ENCODE measurements around the gene GAGE10.
"Not testable (repeated sequence)": the region's sequence is repeated elsewhere in the genome, so short reads cannot be mapped to it uniquely, and the experiment has no call there.

Gene GAGE10

DNA sequence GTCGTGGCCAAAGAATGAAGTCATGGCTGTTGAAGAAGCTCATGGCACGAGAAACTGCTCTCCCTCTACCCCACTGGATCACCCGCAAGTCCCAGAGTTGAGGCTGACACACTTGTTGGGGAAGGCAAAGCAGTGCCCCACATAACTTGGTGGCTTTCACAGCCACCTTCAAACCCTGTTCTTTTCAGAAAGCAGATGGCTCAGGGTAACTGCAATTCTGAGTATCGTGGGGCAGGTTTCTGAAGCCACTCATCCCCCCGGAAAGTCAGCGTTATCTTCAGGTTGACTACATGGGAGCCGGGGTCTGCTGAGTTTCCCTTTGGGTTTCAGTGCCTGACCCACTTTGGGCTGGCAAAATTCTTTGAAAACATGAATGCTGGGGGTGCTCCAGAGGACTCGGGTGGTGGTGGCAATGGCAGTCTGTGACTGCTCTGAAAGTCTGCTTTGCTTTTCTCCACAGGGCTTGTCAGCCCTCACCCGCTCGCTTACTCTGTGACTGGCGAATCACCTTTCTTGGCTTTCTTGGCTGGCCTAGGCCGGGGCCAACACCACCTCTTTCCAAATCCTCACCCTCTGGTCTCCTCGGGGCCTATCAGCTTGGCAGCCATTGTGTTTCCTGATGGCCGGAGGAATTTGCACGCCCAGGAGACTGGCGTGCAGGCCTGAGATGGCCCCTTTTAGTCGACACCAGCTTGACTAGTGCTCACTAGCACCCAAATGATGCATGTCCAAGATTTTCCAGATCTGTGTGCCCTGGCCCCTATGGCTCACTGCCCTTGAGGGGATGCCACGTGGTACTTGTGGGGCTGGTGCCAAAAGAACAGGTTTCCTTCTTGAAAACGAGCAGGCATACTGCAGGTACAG is 26.5 kb upstream of the GAGE10 start:
- DNase-seq, result no peak

DNA sequence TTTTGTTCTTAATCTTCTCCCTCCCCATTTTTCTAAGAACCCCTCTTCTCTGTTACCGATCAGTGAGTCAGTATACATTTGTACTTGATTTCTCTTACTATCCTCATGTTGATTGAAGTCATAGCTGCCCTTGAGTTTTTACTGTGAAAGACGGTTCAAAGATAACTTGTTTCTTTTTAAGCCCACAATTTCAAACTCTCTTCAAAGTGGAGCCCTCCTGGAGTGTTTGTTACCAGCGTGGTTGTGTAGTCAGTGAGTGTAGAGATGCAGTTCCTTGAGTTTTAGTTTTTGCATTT is 26.0 kb upstream of the GAGE10 start:
- no peak for DNase-seq

DNA sequence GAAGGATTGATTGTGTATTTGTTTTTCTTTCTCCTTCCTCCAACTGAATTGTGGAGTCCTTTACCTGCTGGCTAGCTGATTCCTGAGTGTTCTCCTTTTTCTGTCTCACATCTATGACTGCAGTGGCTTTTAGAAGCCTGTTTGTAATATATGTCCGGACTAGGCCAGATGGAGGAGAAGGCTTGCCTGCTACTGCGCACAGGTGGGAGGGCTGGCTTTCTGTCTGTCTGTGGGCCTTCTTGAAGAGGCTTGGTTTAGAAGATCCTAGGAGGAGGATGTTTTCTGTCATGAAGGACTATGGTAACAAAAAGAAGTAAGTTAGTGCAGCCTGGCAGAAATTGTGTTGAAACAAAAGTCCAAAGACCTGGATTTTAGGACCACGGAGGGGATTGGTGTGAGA is 25.4 kb upstream of the GAGE10 start:
- no peak for DNase-seq

DNA sequence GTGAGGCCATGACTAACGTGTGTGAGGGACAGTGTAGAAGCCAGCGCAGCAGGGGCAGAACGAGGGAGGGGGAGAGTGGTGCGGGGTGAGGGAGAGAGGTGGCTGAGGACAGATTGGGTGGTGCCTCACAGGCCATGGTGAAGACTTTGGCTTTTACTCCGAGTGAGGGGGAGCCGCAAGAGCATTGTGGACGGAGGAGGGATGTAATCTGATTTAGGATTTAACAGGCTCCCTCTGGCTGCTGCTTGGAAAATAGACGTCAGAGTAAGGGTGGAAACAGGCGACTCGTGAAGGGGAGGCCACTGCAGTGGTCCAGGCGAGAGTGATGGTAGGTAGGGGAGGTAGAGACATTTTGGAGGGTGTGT is 20.8 kb upstream of the GAGE10 start:
- no peak for DNase-seq

DNA sequence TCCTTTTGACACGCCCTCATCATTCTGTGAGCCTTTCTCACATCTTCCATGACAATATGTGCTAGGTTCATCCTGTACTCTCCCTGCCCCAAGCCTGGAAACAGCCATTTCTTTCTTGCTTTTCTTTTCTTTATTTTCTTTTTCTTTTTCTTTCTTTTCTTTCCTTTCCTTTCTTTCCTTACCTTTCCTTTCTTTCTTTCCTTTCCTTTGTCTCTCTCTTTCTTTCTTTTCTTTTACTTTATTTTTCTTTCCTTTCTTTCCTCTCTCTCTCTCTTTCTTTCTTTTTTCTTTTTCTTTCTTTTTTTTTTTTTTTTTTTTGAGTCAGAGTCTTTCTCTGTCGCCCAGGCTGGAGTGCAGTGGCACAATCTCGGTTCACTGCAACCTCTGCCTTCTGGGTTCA is 19.2 kb upstream of the GAGE10 start:
- no peak for DNase-seq

DNA sequence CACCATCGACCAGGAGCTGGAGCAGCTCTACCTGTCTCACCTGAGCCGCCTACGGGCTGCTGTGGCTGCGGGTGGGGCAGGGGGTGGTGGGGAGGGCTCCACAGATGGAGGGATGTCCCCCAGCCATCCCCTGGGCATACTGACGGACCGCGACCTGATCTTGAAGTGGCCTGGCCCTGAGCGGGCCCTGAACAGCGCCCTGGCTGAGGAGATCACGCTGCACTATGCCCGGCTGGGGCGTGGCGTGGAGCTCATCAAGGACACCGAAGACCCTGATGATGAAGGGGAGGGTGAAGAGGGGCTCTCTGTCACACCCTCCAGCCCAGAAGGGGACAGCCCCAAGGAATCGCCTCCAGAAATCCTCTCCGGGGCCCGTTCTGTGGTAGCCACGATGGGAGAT is 17.3 kb upstream of the GAGE10 start:
- DNase-seq, result no peak

DNA sequence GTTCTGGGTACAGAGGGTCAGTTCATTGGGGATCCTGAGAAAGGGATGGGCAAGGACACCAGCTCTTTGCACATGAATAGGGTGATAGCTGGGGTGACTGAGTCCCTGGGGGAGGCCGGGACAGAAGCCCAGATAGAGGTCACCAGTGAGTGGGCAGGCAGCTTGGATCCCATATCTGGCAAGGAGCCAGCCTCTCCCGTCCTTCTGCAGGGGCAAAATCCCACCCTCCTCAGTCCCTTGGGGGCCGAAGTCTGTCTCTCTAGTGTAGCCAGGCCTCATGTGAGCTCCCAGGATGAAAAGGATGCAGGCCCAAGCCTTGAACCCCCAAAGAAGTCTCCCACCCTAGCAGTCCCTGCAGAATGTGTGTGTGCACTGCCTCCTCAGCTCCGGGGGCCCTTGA is 16.9 kb upstream of the GAGE10 start:
- no peak for DNase-seq

DNA sequence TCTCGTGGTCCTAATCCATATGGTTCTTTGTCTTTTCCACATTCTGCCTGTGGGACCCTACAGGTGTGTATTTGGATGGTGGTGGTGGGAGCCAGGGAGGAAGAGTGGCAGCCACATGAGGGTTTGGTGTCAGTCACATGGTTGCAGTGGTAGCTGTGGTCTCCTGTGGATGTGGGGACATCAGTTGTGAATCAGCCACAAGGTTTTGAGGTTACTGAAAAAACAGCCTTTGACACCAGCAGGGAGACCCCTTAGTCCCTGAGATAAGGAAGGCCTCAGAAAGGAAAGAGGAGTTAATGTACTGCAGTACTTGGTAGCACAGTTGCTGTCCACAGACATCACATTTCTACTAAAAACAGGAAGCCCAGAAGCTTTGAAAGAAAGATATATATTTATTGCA is 15.8 kb upstream of the GAGE10 start:
- DNase-seq, result no peak

DNA sequence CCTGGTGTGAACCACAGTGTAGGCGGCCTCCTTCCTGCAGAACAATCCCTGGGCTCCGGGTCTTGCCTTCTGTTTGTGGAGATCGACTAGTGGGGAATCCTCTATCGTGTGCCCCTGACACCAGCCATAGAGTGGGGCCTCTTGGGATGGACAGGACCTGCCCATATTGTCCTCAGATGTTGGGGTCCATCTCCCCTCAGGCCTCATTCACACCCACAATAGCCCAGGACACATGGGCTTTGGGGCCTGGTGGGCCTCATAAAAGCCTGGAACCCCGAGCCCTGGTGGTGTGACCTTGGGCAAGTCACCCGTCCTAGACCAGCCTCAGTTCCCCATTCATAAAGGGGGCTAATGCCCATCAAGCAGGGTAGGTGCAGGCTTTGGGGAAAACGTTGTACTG is 13.2 kb upstream of the GAGE10 start:
- DNase-seq, result no peak

DNA sequence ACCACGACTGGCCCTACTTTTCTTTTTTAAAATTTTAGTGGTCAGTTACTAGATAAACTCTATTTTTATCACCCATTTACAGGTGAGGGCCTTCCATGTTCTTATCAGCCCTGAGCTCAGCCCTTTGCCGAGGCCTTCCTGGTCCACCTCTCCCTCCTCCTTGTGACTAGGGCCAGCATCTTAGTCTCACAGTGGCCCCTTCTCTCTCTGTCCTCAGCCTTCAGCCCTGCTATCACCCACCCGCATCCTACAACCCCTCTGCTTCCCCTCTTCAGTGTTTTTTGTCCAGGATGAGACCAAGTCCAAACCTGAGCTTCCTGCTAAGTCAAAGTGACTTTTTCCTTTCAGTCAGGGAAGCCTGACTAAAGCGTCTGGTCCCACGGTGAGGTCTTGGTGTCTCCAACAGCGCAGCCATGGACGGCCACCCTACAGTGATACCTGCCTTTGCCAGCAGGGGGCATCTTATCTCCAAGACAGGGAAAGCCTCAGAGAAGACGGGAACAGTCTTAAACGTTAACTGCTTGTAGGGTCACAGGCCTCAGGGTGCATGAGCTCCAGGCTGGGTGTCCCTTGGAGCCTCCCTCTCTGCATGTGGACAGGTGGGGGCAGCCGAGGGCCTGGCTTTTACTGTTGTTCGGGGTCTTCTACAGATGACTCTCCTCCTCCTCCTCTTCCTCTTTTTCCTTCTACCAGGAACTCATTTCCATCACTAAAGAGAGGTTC is 11.7 kb upstream of the GAGE10 start:
- DNase-seq, result no peak

DNA sequence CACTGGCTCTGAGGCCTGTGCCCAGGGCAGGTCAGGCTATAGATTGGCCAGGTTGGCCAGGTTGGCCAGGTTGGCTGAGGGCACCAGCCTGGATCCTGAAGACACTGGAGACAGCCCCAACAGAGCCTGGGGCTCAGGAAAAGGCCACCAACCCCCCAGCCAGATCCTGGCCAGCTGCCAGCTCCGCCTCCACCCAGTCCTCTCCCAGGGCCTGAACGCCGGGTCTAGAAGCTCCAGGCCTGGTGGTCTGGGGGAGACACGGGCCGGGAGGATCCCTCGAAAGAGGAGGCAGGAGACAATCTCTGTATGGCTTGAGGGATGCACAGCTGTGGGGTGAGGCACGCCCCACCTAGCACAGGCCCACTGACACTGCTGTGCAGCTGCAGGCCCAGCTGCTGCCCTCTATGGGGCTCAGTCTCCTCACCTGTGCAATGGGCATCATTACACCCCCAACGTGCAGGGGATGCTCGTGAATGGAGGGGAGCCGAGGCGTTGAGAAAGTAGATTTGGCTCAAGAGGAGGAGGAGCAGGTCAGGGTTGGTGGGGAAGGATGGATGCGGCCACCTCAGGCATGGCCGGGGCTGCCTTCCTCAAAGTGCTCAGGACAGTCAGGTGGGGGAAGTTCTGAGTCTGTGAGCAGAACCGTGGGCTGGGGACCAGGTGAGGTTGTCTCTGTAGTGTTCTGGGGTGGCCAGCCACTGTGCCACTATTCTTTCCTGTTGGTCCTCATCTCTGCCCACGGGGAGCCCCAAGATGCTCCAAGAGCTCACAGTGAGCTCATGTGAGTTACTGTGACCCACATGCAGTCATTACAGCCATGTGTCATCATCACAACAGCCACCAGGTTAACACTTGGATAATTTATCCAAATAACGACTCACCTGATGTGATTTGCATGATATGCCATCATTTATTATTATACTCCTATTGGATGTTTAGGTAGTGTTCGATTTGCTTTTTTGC is 10.8 kb upstream of the GAGE10 start:
- DNase-seq, result no peak

DNA sequence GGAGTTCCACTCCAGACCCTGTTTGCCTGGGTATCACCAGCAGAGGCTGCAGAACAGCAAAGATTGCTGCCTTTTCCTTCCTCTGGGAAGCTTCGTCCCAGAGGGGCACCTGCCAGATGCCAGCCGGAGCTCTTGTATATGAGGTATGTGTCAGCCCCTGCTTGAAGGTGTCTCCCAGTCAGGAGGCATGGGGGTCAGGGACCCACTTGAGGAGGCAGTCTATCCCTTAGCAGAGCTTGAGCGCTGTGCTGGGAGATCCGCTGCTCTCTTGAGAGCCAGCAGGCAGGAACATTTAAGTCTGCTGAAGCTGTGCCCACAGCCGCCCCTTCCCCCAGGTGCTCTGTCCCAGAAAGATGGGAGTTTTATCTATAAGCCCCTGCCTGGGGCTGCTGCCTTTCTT is 4.2 kb upstream of the GAGE10 start:
- DNase-seq, result not testable (repeated sequence)

DNA sequence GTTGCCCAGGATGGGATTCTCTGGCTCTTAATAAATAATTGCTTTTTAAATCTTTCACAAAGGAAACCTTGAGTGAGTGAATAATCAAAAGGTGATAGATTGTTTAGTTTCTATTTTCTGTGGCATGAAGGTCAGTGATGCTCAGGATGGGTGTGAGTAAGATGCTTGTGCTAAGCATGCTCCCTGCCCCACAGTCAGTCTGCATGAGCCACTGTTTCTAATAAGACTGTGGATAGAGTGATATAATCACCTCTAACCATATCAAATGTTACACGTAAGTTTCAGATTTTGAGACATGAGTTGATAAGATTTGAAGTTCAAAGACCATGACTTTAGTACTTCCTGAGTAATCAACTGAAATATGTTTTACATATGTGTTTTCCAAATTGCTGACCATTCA is 2.7 kb upstream of the GAGE10 start:
- DNase-seq, result no peak

DNA sequence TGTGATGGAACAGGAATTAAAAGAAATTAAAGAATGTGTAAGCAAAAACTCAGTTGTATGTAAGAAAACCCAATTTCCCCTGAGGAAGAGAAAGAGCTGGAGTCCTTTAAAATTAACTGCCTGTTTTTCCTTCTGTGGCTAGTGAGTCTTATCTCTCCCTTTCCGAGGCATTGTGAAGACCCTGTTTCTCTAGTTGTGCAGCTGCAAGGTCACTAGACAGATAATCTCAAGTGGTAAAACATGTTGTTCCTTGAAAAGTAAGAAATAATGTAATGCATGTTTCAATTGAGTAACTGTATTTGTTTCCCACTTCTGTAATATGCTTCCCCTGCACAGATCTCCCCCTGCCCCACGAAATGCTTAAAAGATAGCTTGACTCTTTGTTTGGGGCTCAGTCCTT is 4.3 kb downstream of the GAGE10 start:
- DNase-seq, result not testable (repeated sequence)

DNA sequence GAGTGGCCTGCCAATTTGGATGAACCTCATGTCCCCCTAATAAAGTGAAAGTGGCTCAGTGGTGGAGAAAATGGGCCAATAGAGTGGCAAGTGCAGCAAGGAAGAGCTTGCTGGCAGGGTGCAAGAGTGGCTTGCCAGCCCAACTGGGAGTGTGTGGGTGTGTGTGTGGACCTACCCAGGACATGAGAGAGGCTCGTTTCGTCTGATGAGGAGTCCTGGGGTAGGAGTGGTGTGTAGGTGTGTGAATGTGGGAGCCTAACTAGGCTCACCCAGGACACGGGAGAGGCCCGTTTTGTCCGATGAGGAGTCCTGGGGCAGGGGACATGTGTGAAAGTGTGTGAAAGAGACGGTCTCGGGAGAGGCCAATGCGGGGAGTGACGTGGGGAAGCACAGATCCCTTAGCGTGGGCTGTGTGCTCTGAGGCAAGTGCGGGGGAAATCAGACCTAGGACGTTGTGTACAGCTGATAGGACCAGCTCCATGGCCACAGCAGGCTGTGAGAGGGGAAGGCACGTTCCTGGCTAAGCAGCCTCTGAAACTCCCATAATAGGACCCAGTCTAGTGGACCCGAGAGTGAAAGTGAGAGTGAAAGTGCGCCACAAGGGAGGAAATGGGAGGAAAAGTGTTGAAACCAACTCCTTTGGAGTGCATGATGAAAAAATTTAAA is 5.3 kb downstream of the GAGE10 start:
- DNase-seq, result no peak

DNA sequence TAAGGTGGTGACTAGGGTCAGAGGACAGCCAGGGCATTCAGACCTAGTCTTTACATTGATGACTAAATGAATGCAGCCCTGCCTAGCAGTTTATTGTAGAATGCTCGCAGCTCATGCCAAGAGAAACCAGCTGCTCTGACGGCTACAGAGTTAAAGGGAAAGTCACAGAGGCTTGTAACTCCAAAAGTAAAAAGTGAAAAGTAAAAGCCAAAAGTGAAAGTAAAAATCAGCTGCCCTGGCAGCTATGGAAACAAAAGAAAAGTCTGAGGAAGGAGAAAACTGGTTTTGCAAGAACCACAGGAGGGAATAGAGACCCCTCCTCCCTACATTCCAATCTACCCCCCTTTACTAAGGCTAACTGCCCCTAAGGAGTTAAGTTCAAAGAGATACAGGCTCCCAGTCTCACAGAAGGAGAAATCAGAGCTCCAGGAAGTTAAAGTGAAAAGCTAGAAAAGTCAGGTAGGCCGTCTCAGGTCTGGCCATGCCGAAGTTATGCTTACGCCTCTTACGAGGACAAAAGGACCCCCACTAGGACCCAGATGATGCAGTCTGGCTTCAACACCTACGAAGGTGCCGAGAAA is 6.0 kb downstream of the GAGE10 start:
- no peak for DNase-seq

DNA sequence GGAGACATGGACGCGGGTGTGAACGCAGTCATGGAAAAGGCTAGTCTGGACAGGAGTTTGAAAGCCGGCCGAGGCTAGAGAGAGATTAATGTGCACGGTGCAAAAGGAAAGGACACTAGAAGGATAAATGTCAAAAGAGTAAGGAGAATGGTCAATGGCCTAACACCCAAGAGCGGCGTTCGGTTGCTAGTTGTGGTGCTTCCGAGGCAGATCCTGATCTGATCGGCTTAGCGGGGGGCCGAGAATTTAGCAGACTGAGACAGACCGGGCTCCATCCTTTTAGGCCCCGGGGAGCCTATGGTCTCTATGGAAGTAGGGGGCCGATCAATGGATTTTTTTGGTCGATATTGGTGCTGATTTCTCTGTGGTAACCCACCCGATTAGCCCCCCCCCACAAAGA is 6.9 kb downstream of the GAGE10 start:
- DNase-seq, result no peak

DNA sequence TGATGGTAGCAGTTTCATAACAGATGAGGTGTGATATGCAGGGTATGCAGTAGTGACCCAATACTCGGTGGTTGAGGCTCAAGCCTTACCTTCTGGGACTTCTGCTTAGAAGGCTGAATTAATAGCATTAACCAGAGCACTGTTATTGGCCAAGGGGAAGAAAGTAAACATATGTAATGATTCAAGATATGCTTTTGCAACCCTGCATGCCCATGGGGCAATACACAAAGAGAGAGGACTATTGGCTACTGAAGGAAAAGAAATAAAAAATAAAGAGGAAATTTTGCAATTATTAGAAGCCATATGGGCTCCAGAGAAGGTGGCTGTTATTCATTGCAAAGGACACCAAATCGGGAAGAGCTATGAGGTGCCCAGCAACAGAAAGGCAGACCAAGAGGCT is 8.7 kb downstream of the GAGE10 start:
- DNase-seq, result no peak

DNA sequence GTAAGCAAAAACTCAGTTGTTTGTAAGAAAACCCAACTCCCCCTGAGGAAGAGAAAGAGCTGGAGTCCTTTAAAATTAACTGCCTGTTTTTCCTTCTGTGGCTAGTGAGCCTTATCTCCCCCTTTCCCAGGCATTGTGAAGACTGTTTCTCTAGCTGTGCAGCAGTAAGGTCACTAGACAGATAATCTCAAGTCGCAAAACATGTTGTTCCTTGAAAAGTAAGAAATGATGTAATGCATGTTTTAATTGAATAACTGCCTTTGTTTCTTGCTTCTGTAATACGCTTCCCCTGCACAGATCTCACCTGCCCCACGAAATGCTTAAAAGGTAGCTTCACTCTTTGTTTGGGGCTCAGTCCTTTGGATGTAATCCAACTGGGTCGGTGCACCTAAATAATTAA is 12.6 kb downstream of the GAGE10 start:
- no peak for DNase-seq

DNA sequence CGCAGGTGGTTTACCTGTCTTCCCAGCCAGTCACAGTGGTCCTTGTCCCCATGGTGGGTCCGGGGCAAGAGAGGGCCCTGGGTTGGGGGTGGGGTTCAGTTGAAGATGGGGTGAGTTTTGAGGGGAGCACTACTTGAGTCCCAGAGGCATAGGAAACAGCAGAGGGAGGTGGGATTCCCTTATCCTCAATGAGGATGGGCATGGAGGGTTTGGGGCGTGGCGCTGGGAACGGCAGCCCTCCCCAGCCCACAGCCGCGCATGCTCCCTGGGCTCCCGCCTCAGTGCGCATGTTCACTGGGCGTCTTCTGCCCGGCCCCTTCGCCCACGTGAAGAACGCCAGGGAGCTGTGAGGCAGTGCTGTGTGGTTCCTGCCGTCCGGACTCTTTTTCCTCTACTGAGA is 18.3 kb downstream of the GAGE10 start, which contains the start of gene GAGE12J:
Gene GAGE12J, plus strand, starts transcription at position 301 of the 400 bp plus-strand sequence. CDS start 1,157 bp downstream, outside the sequence.
- DNase-seq, result not testable (repeated sequence)

DNA sequence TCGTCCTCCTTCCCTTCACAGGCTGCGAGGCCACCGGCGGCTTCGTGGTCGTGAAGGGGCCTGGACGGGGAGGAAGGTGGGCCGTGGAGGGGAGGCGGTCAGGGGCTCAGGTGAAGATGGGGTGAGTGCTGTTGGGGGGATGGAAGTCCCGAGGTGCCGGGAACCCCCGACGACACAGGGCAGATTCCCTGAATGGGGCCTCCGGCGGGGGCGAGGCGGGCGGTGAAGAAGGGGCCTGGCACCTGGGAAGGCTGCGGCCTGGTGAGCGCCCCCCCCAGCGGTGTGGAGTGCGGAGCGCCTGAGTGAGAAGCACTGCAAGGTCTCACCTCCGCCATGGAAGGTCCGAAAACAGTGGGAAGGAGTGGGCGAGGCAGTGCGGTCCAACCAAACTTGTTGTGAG is 18.8 kb downstream of the GAGE10 start:
- not testable (repeated sequence) for DNase-seq

DNA sequence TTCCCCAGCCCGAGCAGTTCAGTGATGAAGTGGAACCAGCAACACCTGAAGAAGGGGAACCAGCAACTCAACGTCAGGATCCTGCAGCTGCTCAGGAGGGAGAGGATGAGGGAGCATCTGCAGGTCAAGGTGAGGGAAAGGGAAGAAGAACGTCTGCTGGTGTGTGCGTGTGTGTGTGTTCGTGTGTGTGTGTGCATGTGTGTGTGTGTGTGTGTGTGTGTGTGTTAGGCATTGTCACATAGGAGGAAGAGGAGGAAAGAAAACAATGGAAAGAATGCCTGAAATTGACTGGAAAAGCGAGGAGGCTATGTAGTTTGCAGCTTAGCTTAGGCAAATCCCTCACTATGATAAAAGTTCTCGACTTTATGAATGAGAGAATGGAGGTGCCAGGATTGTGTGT is 20.3 kb downstream of the GAGE10 start:
- DNase-seq, result not testable (repeated sequence)
